GM12892 (cell line): ENCODE data around the gene DTYMK.

Experiments
- POLR2A ChIP-seq: IDR thresholded peaks from 2 replicates; pipeline ENCODE4 v1.6.1; 2011; ENCODE audit warnings: low read depth, low read length, control low read depth
- POLR2AphosphoS5 ChIP-seq: IDR thresholded peaks from 2 replicates; pipeline ENCODE4 v1.6.1; 2011; ENCODE audit warnings: low read depth, low read length, control low read depth
- TAF1 ChIP-seq: IDR thresholded peaks from 2 replicates; pipeline ENCODE4 v1.6.1; 2011; ENCODE audit warnings: low read depth, mild to moderate bottlenecking, control low read depth, low read length, borderline replicate concordance

- TF ChIP-seq POLR2AphosphoS5 (no peak), POLR2A (0 out of 2 replicates have a peak, but pooled peaks have one; percentile 17), TAF1 (no peak)
Measured at GRCh38 chr2:241678784-241679540, 7.7 kb downstream of the DTYMK start.
